Smooth muscle cell of bladder (primary cell): Measurements from ENCODE around the gene HS6ST1. TPM values are rescaled to one million over a fixed set of nuclear protein-coding genes. Genes with fewer than 3 reads are reported as not detected.

ENCODE experiments used
- total RNA-seq: library from RNA; depleted of rRNA; stranded (reverse); fragments of >200 nt; gene quantifications from 2 replicates; pipeline ENCODE4 v1.2.3, GENCODE V29; 2014

HS6ST1 gene, protein sequence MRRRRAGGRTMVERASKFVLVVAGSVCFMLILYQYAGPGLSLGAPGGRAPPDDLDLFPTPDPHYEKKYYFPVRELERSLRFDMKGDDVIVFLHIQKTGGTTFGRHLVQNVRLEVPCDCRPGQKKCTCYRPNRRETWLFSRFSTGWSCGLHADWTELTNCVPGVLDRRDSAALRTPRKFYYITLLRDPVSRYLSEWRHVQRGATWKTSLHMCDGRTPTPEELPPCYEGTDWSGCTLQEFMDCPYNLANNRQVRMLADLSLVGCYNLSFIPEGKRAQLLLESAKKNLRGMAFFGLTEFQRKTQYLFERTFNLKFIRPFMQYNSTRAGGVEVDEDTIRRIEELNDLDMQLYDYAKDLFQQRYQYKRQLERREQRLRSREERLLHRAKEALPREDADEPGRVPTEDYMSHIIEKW
- total RNA-seq: 25.5 and 30.0 TPM in 2 replicates

DNA sequence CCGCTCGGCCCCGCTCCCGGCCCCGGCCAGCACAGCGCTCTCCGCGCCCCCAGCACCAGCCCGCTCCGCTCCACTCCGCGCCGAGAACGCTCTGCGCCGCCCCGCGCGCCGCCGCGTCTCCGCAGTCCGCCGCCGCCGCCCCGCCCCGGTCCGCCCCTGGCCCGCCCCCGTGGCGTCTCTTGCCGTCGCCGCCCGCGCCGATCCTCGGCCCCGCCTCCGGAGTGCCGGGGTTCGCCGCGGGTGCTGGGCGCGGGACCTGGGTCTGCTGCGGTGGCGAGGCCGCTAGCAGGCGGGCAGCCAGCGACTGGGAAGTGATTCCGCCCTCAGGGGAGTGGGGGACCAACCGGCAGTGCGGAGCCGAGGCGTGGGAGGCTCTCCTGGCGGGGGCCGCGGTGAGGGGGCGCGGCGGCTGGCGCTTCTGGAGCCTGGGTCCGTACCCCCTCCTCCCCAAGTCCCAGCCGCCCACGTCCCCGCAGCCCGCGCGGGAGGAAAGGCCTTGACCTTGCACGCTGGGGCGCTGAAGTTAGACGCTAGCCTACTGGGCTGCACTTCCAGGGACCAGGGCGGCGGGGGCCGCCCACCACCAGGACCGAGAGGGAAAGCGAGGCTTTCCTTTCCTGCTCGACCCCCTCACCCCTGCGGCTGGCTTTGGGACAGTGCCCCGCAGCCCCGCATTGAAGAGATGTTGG is at the start of gene HS6ST1:
TSS of gene HS6ST1 (minus strand) at position 93 of the 689 bp plus-strand sequence. CDS start 305 bp downstream, outside the sequence.

Other genes starting within 250 kb of the HS6ST1 start
- gene UGGT1, start 227.7 kb downstream of the HS6ST1 start, total RNA-seq: 68.1 and 90.0 TPM in 2 replicates